Fibroblast of mammary gland (primary cell): ENCODE results near the gene TMEM229B.

Experiments
- DNase-seq: peaks from one replicate; pipeline ENCODE4 v3.0.0-alpha.2; 2010; ENCODE audit warnings: low read depth
- H3K4me3 ChIP-seq: 2 replicates; pipeline ENCODE4 v1.5.1; 2011; ENCODE audit warnings: low read depth, mild to moderate bottlenecking, low read length, moderate library complexity; ENCODE audit not compliant: control insufficient read depth
- TF ChIP-seq, protein P1 (sequence below): conservative IDR thresholded peaks from 2 replicates; pipeline ENCODE4 v1.5.1; 2011; ENCODE audit warnings: low read depth, low read length, inconsistent platforms; ENCODE audit not compliant: control insufficient read depth, insufficient read depth

Gene TMEM229B

DNA sequence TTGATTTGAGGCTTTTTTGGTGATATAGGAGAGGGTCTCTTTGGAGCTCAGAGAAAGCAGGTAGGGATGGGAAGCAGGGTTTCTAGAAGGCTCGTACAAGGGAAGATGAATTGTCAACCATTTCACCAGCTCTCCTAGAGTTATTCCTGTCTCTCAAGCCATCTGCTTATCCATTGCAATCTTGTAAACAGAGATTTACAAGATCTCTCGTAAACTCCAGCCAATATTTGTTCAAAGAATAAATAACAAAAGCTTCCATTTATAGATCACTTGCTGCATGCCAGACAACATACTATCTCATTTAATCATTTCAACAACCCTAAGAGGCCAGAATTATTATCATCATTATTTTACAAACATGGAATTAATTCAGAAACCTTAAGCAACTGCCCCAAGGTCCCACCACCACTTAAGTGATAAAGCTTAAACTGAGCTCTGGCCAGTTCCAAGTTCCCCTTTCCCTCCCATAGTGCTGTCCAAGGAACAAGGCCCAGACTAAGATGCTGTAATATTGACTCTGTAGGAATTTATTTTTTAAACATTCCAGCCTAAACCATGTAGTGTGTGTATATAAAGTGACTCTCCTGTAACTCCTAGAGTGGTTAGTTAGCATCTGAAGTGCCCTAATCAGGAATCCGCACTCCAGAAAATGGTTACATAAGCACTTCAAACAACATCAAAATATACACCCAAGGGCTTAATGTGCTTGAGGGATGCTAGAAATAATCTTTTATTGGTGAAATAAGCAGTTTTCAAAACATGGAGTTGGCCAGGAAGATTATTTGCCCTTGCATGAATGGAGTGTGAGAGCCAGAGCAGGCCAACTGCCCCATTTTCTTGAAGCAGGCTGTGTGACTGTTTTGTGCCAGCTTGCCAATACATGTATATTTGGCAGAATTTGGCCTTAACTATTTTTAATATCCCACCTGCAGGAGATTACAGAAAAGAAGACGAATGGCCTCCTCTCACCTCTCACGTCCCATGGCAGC, 41.7 kb upstream of the TMEM229B start:
- H3K4me3 ChIP-seq = no peak overlapping the region
- DNase-seq = no peak
- TF ChIP-seq, protein P1, sequence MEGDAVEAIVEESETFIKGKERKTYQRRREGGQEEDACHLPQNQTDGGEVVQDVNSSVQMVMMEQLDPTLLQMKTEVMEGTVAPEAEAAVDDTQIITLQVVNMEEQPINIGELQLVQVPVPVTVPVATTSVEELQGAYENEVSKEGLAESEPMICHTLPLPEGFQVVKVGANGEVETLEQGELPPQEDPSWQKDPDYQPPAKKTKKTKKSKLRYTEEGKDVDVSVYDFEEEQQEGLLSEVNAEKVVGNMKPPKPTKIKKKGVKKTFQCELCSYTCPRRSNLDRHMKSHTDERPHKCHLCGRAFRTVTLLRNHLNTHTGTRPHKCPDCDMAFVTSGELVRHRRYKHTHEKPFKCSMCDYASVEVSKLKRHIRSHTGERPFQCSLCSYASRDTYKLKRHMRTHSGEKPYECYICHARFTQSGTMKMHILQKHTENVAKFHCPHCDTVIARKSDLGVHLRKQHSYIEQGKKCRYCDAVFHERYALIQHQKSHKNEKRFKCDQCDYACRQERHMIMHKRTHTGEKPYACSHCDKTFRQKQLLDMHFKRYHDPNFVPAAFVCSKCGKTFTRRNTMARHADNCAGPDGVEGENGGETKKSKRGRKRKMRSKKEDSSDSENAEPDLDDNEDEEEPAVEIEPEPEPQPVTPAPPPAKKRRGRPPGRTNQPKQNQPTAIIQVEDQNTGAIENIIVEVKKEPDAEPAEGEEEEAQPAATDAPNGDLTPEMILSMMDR = no peak

DNA sequence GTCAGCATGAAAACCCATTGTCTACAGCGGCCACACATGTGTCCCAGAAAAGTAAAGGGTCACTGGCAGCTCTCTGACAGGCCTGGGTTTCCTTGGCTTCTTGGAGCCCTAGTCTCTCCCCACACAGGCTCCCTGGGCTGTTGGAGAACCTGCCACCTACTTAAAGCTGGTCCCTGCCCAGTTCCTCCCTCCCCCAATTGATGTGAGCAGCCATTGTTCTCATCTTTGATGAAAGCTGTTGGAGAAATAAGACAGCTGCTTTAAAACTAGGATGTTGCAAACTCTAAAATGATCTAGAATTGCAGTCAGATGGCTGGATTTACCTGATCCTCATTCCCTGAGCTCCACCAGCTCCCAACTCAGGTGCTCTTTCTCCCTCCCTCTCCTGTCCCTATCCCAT, 39.8 kb upstream of the TMEM229B start:
- DNase-seq = no peak
- TF ChIP-seq, protein P1 = no peak
- no peak overlapping the region for H3K4me3 ChIP-seq

DNA sequence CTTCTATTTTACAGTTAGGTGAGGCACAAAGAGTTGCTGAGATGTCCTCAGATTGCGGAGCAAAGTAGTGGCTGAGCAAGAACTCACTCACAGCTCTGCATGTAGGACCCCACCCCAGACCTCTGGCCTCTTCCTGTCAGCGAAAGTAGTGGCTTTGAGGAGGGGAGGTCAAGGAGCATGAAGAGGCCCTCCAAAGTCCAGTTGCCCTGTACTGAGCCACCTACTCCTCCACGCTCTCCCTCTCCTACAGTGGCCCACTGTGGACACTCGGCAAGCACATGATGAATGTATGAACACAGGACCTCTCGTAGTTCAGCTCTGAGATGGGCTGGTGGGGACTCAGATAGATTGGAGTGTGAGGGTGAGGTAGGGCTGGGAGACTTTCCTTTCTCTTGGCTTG, 39.2 kb upstream of the TMEM229B start:
- TF ChIP-seq, protein P1 = no peak
- DNase-seq = no peak

DNA sequence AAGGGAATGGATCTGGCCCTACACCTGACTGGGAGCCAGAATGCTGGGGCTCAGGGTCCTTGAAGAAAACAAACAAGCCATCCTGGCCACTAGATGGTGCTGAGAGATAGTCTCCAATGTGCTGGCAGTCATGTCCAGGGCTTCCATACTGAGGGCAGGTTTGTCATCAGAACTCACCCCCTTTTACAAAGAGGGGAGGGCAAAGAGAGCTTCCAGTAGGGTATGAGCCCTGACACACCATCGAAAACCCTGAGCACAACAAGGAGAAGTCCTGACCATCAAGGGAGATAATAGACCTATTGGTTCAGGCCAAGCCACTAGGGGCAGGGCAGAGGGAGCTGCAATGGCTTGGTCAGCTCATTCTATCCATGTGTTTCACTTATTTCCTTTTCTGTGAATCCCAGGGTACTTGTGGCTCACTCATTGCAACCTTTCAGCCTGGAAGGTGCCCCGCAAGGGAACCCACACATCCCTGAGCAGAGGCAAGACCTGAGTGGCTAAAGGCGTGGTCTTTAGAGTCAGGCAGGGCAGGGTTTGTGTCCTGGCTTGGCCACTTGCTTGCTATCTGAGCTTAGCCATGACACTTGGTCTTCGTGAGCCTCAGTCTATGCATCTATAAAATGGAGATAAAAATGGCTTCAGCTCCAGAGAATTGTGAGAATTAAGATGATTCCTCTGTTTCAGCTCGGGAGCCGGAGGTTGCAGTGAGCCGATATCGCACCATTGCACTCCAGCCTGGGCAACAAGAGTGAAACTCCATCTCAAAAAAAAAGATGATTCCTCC, 38.3 kb upstream of the TMEM229B start:
- DNase-seq = peak; percentile 54
- no peak overlapping the region for H3K4me3 ChIP-seq
- TF ChIP-seq, protein P1 = peak; percentile 64

More for the DNA sequence above, 39.2 kb upstream of the TMEM229B start:
- H3K4me3 ChIP-seq = no peak overlapping the region

DNA sequence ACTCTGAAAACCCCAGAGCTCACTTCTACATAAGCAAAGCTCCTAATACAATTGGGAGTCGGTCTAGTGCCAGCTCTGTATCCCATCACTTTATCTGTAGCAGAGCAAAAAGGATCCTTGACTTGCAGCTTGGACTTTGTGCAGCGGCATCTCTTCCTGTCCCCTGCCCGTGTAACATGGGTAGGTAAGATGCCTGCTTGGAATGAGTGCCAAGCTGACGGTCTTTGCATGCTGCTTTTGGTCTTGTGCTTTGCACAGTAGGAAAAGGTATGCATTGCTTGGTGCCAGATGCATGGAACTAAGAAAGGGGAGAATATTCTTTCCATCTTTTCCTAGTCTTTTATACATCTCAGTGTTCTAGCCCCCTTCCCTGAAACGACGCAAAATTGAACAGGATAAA, 37.7 kb upstream of the TMEM229B start:
- no peak overlapping the region for H3K4me3 ChIP-seq
- DNase-seq = no peak
- TF ChIP-seq, protein P1 = no peak

DNA sequence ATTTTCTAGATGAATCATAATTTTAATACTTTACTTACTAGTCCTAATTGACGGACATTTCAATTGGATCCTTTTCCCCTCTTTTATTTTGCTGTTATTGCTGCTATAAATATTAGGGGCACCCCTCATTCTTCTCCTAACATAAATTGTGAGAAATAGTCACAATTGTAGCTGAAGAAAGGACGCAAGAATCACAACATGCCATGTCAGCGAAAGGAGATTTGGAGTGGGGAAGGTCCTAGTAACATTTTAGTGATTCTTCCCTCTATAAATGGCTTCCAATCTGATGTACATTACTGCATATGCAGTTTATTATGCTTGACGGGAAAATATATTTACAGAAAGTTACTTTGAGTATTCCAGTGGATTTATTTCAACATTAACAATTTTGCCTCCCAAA, 36.9 kb upstream of the TMEM229B start:
- TF ChIP-seq, protein P1 = no peak
- no peak for DNase-seq
- H3K4me3 ChIP-seq = no peak overlapping the region
